IMR-90 (cell line): ENCODE measurements around the gene SMCHD1. TPM values are rescaled to one million over a fixed set of nuclear protein-coding genes. Genes with fewer than 3 reads are reported as not detected.
"Not testable (repeated sequence)": the region's sequence is repeated elsewhere in the genome, so short reads cannot be mapped to it uniquely, and the experiment has no call there.

Experiments used
- ATAC-seq: fragments of 200-7000 bp; cut with Tn5 transposase; 2 replicates; pipeline ENCODE4 v1.9.1; 2020; ENCODE audit warnings: low read depth, mild to moderate bottlenecking, moderate library complexity
- BruUV-seq: library from RNA; stranded (reverse); fragments of 400-500 nt; replicated peaks from 2 replicates; lab custom pipeline; 2021; lab: Mats Ljungman, UMichigan
- CTCF ChIA-PET: fragments of 300-600 bp; formaldehyde crosslinking; extraction: SDS; loops from one replicate; lab custom pipeline; 2021; ENCODE audit warnings: antibody characterized with exemption; lab: Yijun Ruan, JAX
- POLR2A ChIA-PET: fragments of 300-600 bp; sonication (Branson Sonifier 250); formaldehyde crosslinking; loops from one replicate; lab custom pipeline; 2022; ENCODE audit warnings: antibody characterized with exemption; ENCODE audit not compliant: unreplicated experiment; lab: Charles Lee
- DNase-seq: peaks from one replicate; pipeline ENCODE4 v3.0.0; 2013
- H2AFZ ChIP-seq: replicated peaks from 2 replicates; pipeline ENCODE3; 2013; ENCODE audit warnings: low read length, mild to moderate bottlenecking; ENCODE audit not compliant: poor library complexity
- H2AK5ac ChIP-seq: 2 replicates; pipeline ENCODE4 v1.6.1; 2013; ENCODE audit warnings: low read depth, low read length, inconsistent platforms
- H2AK9ac ChIP-seq: replicated peaks from 2 replicates; pipeline ENCODE3; 2013; ENCODE audit warnings: mild to moderate bottlenecking, low read depth, low read length, moderate library complexity; ENCODE audit not compliant: poor library complexity
- H2BK120ac ChIP-seq: 2 replicates; pipeline ENCODE4 v1.6.1; 2013; ENCODE audit warnings: low read depth, low read length, inconsistent platforms
- H2BK15ac ChIP-seq: 3 replicates; pipeline ENCODE4 v1.6.1; 2013; ENCODE audit warnings: low read depth, low read length, inconsistent platforms
- H2BK20ac ChIP-seq: 2 replicates; pipeline ENCODE4 v1.6.1; 2013; ENCODE audit warnings: low read depth, mild to moderate bottlenecking, inconsistent platforms, low read length, moderate library complexity
- H2BK5ac ChIP-seq: 2 replicates; pipeline ENCODE4 v1.6.1; 2013; ENCODE audit warnings: mild to moderate bottlenecking, low read depth, low read length, inconsistent platforms; ENCODE audit not compliant: poor library complexity, severe bottlenecking
- H3K14ac ChIP-seq: replicated peaks from 2 replicates; pipeline ENCODE4 v1.6.1; 2013; ENCODE audit warnings: low read depth, low read length, inconsistent platforms
- H3K18ac ChIP-seq: 2 replicates; pipeline ENCODE4 v1.6.1; 2013; ENCODE audit warnings: low read depth, low read length, control low read depth
- H3K23ac ChIP-seq: 2 replicates; pipeline ENCODE4 v1.6.1; 2013; ENCODE audit warnings: low read depth, low read length, inconsistent platforms
- H3K27ac ChIP-seq: 2 replicates; pipeline ENCODE4 v1.5.1; 2013; ENCODE audit warnings: mild to moderate bottlenecking, control low read depth, low read length; ENCODE audit not compliant: insufficient read depth
- H3K27me3 ChIP-seq: 2 replicates; pipeline ENCODE4 v1.6.1; 2013; ENCODE audit warnings: low read length; ENCODE audit not compliant: control insufficient read depth, insufficient read depth
- H3K36me3 ChIP-seq: 2 replicates; pipeline ENCODE4 v1.6.1; 2013; ENCODE audit warnings: low read length, mixed read lengths; ENCODE audit not compliant: control insufficient read depth, insufficient read depth
- H3K4ac ChIP-seq: 2 replicates; pipeline ENCODE4 v1.6.1; 2013; ENCODE audit warnings: low read depth, low read length, inconsistent platforms
- H3K4me1 ChIP-seq: 2 replicates; pipeline ENCODE4 v1.6.1; 2013; ENCODE audit warnings: low read length, mixed read lengths; ENCODE audit not compliant: control insufficient read depth, insufficient read depth
- H3K4me2 ChIP-seq: 2 replicates; pipeline ENCODE4 v1.6.1; 2013; ENCODE audit warnings: low read depth, mild to moderate bottlenecking, control low read depth, low read length, moderate library complexity
- H3K4me3 ChIP-seq: 2 replicates; pipeline ENCODE4 v1.5.1; 2013; ENCODE audit warnings: low read depth, mild to moderate bottlenecking, control low read depth, low read length, moderate library complexity; ENCODE audit not compliant: insufficient read depth
- H3K56ac ChIP-seq: 2 replicates; pipeline ENCODE4 v1.6.1; 2013; ENCODE audit warnings: low read length, inconsistent platforms; ENCODE audit not compliant: insufficient read depth; ENCODE audit errors: extremely low read depth
- H3K79me1 ChIP-seq, 2 experiments: 2 replicates each; pipeline ENCODE4 v1.6.1; 2013; ENCODE audit warnings: low read length in 2 of 2, inconsistent platforms in 1 of 2, low read depth in 1 of 2
- H3K9ac ChIP-seq: 2 replicates; pipeline ENCODE4 v1.6.1; 2013; ENCODE audit warnings: low read depth, low read length, control low read depth
- H3K9me1 ChIP-seq: 2 replicates; pipeline ENCODE4 v1.6.1; 2013; ENCODE audit warnings: low read length, inconsistent platforms; ENCODE audit not compliant: insufficient read depth
- H3K9me3 ChIP-seq: 2 replicates; pipeline ENCODE4 v1.6.1; 2013; ENCODE audit warnings: low read length; ENCODE audit not compliant: control insufficient read depth, insufficient read depth
- H4K20me1 ChIP-seq: 2 replicates; pipeline ENCODE4 v1.6.1; 2013; ENCODE audit warnings: low read length, inconsistent platforms; ENCODE audit not compliant: insufficient read depth
- H4K5ac ChIP-seq: 2 replicates; pipeline ENCODE4 v1.6.1; 2013; ENCODE audit warnings: mild to moderate bottlenecking, low read depth, low read length, control low read depth
- H4K8ac ChIP-seq, 2 experiments: 2 replicates each; pipeline ENCODE4 v1.6.1; 2013; ENCODE audit warnings: low read depth in 2 of 2, low read length in 2 of 2, control low read depth in 1 of 2, inconsistent platforms in 1 of 2
- H4K91ac ChIP-seq: 2 replicates; pipeline ENCODE4 v1.6.1; 2013; ENCODE audit warnings: low read depth, low read length, inconsistent platforms; ENCODE audit not compliant: insufficient read depth
- CEBPB ChIP-seq: IDR thresholded peaks from 2 replicates; pipeline ENCODE4 v1.6.1; 2012; ENCODE audit warnings: low read depth, low read length, improper control_type of control experiment
- CHD1 ChIP-seq: IDR thresholded peaks from 2 replicates; pipeline ENCODE4 v1.6.1; 2012; ENCODE audit warnings: low read depth, low read length, improper control_type of control experiment
- MAFK ChIP-seq: IDR thresholded peaks from 2 replicates; pipeline ENCODE4 v1.6.1; 2012; ENCODE audit warnings: low read depth, low read length, improper control_type of control experiment
- MAZ ChIP-seq: IDR thresholded peaks from 2 replicates; pipeline ENCODE4 v1.6.1; 2012; ENCODE audit warnings: low read depth, mild to moderate bottlenecking, low read length, improper control_type of control experiment, moderate library complexity, borderline replicate concordance
- NFE2L2 ChIP-seq: fragments of 150-350 bp; IDR thresholded peaks from 2 replicates; pipeline ENCODE4 v1.6.1; 2016; ENCODE audit warnings: low read depth, mild to moderate bottlenecking, low read length
- WGBS, 2 experiments: methylation state at CpG; one replicate each; pipeline versions ENCODE4 v1.1.5 to v1.1.7; 2013; ENCODE audit warnings: missing lambda C conversion rate in 2 of 2; ENCODE audit not compliant: insufficient read length in 1 of 2; ENCODE audit errors: extremely low coverage in 2 of 2; 5-methylcytosine and 5-hydroxymethylcytosine counted together
- dilution Hi-C: fragments of 300-500 bp; cut with HindIII; formaldehyde crosslinking; loops from one replicate; pipeline ENCODE4 v1.14.3; 2018; ENCODE audit warnings: low sequenced_read_pairs; ENCODE audit not compliant: unreplicated experiment
- in situ Hi-C: fragments of 300-500 bp; cut with MboI; formaldehyde crosslinking; loops from 3 replicates; pipeline ENCODE4 v1.14.3; 2019; ENCODE audit warnings: low sequenced_read_pairs, inconsistent platforms, mixed read lengths
- intact Hi-C: fragments of 100-400 bp; cut with micrococcal nuclease; formaldehyde crosslinking; loops from 2 replicates; pipeline ENCODE4 v1.10.0; 2022
- polyA plus RNA-seq, 3 experiments: library from polyadenylated mRNA; depleted of rRNA; stranded (reverse); fragments of >200 nt; gene quantifications; 2 replicates each; pipeline ENCODE4 v1.2.3, GENCODE V29; 2012; ENCODE audit warnings: low replicate concordance in 1 of 3
- total RNA-seq: library from RNA; depleted of rRNA; stranded (reverse); fragments of >200 nt; gene quantifications from 2 replicates; pipeline ENCODE4 v1.2.3, GENCODE V29; 2012

SMCHD1 gene
- total and polyA plus RNA-seq, 2 of the 4 experiments (the other 2 are of a cell fraction) = 14.8 to 47.3 TPM

DNA sequence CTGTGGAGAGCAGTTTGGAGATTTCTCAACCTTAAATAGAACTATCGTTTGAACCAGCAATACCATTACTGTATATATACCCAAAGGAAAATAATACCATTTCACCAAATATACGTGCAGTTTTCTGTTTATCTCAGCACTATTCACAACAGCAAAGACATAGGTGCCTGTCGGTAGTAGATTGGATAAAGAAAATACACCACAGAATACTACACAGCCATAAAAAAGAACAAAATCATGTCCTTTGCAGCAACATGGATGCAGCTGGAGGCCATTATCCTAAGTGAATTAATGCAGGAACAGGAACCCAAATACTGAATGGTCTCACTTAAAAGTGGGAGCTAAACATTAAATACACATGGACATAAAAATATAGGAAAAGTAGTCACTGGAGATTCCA lies 81.3 kb downstream of the SMCHD1 start:
- no peak overlapping the region for H3K4me2 ChIP-seq
- no peaks in the 10 kb centered on the region for H3K4me1 ChIP-seq
- no CpG with 5 or more reads among the region's 3 CpGs for WGBS, 2 experiments
- ATAC-seq (no peak), DNase-seq (no peak)
- ChIA-PET CTCF (no interaction called here), POLR2A (no interaction called here)
- H3K4ac ChIP-seq = no peak overlapping the region
- no peak overlapping the region for H3K27ac ChIP-seq
- no TSS peak for BruUV-seq
- H3K9ac ChIP-seq = no peak overlapping the region
- no peak overlapping the region for H2AK9ac ChIP-seq
- peaks cover 4% of the 10 kb centered on the region in 2 experiments; a peak in 1 of 4 replicates for H3K79me1 ChIP-seq
- no peaks in the 10 kb centered on the region for H3K9me3 ChIP-seq
- in situ Hi-C loops = no loop called here
- no peak overlapping the region for H3K4me3 ChIP-seq
- H3K14ac ChIP-seq = no peak overlapping the region
- no peaks in the 10 kb centered on the region for H3K9me1 ChIP-seq
- no peak overlapping the region for H3K56ac ChIP-seq
- H4K8ac ChIP-seq = no peak overlapping the region
- H2AK5ac ChIP-seq = no peak overlapping the region
- no peaks in the 10 kb centered on the region for H4K20me1 ChIP-seq
- H3K23ac ChIP-seq = no peak overlapping the region
- H3K27me3 ChIP-seq = no peaks in the 10 kb centered on the region
- H2BK120ac ChIP-seq = no peak overlapping the region
- no peak overlapping the region for H4K91ac ChIP-seq
- no peak overlapping the region for H2BK5ac ChIP-seq
- peaks cover 30% of the 10 kb centered on the region for H3K36me3 ChIP-seq
- intact Hi-C loops = no loop called here
- no peak for TF ChIP-seq MAZ
- no peak for TF ChIP-seq CEBPB
- TF ChIP-seq NFE2L2 = no peak
- TF ChIP-seq CHD1 = no peak
- peak; percentile 29; the same call in 1 of the 2 replicates for TF ChIP-seq MAFK
- dilution Hi-C loops = no loop called here
- no peak overlapping the region for H2BK20ac ChIP-seq
- H3K18ac ChIP-seq = no peak overlapping the region
- no peak overlapping the region for H2BK15ac ChIP-seq
- no peak overlapping the region for H4K5ac ChIP-seq
- no peak overlapping the region for H2AFZ ChIP-seq

GRCh38 chr18:2740082-2740481 lies 84.6 kb downstream of the SMCHD1 start:
- H3K4me2 ChIP-seq, H3K9me3 ChIP-seq, H4K8ac ChIP-seq, intact Hi-C loops, H3K14ac ChIP-seq, H3K9me1 ChIP-seq, H2BK20ac ChIP-seq, H3K23ac ChIP-seq, H3K9ac ChIP-seq, H3K27me3 ChIP-seq, H4K91ac ChIP-seq, H3K27ac ChIP-seq, H3K56ac ChIP-seq, H3K4ac ChIP-seq, H3K4me3 ChIP-seq, H2BK120ac ChIP-seq, POLR2A ChIA-PET, H4K5ac ChIP-seq, DNase-seq, H4K20me1 ChIP-seq, H2BK15ac ChIP-seq, dilution Hi-C loops, H3K4me1 ChIP-seq, H2BK5ac ChIP-seq, H3K18ac ChIP-seq, in situ Hi-C loops, H3K79me1 ChIP-seq, H2AK9ac ChIP-seq, BruUV-seq, ATAC-seq, H2AFZ ChIP-seq, H2AK5ac ChIP-seq, CTCF ChIA-PET: not testable (repeated sequence)
- no CpG with 5 or more reads among the region's 3 CpGs for WGBS, 2 experiments
- H3K36me3 ChIP-seq = peaks cover 25% of the 10 kb centered on the region
